Measurements from ENCODE around the gene CBX6.
"Not testable (repeated sequence)": the region's sequence is repeated elsewhere in the genome, so short reads cannot be mapped to it uniquely, and the experiment has no call there.

CBX6 gene

GRCh38 chr22:38872172-38872830, at the start of gene CBX6:
Gene CBX6, minus strand, starts transcription at chr22:38872216. Its CDS starts 26 bp downstream, at chr22:38872190.
- DNase-seq, result peak; percentile 90

DNA sequence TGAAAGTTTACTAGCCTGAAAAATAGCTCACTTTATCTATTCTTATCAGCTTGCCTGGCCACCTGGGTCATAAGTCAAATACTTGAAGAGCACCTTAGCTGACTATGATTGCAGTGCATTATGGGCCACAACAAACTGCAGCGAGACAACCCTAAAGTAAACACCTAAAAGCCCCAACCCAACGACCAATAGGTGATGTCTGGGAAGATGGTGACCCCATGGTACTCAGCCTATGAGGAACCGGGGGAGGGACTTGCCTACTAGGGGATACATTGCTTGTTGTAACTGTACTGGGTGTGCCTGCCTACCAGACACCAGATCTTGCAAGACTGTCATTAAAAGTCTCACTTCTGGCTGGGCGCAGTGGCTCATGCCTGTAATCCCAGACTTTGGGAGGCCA, 49.8 kb upstream of the CBX6 start:
- no peak for DNase-seq

DNA sequence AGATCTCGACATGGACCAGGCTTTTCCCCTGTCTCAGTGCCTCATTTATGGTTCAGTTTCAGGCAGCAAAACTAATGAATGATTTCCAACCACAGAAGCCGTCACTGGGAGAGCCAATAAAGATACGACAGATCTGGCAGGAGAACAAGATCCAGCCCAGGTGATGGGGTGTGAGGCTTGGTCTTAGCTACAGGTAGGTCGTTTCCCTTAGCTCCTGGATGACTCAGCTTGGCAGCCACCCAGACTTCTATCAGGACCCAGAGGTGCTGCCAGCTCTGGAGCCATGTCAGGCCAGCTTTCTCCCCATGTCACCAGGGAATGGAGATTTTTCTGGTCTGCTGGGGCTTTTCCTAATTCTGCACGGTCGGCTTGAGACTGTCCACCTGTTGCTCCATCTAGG, 49.1 kb upstream of the CBX6 start:
- DNase-seq, result no peak

- no peak for DNase-seq
These were observed 47.7 kb upstream of the CBX6 start for GRCh38 chr22:38919631-38920190.

GRCh38 chr22:38911434-38911833, 39.4 kb upstream of the CBX6 start:
- no peak for DNase-seq

DNA sequence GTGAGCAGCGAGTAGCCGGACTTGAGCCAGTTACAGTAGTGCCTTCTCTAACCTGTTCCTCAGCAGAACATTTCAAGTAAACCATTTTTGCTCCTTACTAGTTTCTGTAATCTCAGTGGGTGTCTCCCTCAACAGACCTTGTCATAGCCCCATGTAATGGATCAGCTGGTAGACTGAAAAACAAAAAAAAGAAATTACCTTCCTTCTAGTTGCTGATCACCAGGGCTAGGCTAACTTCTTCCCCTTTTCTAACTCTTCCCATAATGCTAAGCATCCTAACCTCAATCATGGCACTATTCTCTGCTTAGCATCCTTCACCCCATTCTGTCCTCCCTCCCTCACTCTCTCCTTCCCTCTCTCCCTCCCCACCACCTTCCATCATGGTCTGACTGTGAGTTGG, 35.8 kb upstream of the CBX6 start:
- DNase-seq, result no peak

- DNase-seq, result no peak
These were observed 34.0 kb upstream of the CBX6 start for GRCh38 chr22:38906052-38906451.

- not testable (repeated sequence) for DNase-seq
These were observed 32.1 kb upstream of the CBX6 start for GRCh38 chr22:38904052-38904617.

GRCh38 chr22:38901111-38901641, 29.2 kb upstream of the CBX6 start:
- no peak for DNase-seq

GRCh38 chr22:38900677-38901076, 28.7 kb upstream of the CBX6 start:
- no peak for DNase-seq

- DNase-seq, result no peak
These were observed 19.2 kb upstream of the CBX6 start for GRCh38 chr22:38891256-38891655.

GRCh38 chr22:38890377-38890776, 18.4 kb upstream of the CBX6 start:
- no peak for DNase-seq

DNA sequence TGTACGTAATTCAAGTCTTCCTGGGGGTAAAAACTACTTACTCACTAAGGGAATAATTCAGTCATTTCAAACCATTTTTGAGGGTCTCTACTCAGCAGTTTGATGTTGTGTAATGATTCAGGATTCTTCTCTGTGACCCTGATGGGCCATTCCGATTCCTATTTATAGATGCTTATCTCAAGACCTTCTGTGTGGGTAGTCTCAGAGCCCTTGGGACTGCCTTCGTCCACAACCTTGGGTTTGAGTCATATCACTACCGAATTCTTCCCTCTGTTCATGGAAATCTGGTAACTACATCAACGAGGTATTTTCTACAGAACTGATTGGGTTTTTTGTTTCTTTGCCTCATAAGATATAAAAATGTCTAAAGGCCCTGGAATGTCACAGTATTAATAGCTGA, 14.3 kb upstream of the CBX6 start:
- no peak for DNase-seq

GRCh38 chr22:38882972-38883622, 11.1 kb upstream of the CBX6 start:
- no peak for DNase-seq

DNA sequence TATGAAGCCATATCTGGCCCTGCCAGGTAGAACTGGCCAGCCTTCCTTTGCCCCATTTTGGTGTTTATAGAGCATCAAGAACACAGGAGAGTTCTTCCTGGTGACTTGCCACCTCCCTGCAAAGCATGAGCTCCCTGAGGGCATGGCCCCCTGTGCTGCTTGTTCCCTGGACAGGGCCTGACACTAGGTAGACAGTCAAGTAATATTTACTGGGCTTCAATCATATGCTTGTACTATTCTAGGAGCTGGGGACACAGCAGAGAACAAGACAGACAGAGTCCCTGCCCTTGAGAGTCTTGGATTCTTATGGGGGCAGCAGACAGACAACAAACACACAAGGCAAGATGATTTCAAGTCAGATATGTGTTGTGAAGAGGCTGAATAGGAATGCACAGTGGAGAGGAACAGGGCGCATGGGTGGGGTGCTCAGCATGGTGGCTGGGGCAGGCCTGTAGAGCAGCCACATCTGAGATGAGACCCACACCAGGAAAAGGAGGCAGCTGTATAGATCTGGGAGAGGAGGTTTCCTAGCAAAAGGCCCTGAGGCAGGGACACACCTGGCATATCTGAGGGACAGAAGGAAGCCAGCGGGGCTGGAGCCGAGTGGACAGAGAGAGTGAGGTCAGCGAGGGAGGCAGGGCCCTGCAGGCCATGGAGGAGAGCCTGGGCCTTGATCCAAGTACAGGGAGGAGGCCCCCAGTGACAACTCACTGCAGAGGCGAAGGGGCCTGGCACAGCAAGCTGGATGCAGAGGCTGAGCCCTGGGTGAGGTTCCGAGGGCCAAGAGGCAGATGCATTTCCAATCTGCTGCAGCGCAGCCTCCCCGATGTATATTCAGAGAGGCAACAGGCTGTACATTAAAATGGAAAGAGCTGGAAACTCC, 10.2 kb upstream of the CBX6 start:
- no peak for DNase-seq

DNA sequence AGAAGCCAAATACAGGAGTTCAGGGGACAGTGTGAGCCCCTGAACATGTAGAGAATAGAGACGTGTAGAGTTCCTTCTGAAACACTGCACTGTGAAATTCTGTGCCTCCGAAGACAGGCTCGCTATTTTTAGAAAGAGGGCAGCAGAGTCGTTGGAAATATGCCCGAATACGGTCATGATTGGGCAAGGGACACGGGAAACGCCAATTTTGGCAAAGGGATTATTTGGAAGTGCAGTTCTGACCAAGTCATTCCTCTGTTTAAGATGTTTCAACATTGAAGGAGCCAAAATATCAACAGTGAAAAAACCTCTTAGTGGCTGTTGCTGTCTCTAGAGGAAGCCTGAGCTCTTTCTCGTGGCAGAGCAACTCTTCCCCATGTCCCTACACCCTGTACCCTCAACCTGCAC, 9.5 kb upstream of the CBX6 start:
- DNase-seq, result no peak

DNA sequence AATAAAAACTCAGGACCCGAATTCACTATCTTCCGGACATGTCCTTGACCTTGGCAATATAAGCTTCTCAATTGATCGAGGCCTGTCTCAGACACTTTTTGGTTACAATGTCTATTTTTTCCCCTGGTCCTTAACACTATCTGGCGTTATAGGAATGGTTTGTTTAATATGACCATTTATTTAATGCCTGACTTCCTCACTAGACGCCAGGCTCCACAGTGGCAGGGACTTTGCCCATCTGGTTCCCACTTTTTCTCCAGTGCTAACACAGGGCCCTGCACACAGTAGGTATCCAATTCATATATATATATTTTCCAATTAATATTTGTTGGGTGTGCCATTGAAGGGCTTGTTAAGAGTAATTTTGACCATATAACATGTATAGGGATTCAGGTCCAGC, 7.9 kb upstream of the CBX6 start:
- no peak for DNase-seq

GRCh38 chr22:38879108-38879729, 7.2 kb upstream of the CBX6 start:
- DNase-seq, result no peak

- no peak for DNase-seq
These were observed 6.0 kb upstream of the CBX6 start for GRCh38 chr22:38878001-38878400.

- DNase-seq, result no peak
These were observed 2.7 kb upstream of the CBX6 start for GRCh38 chr22:38874529-38875222.

DNA sequence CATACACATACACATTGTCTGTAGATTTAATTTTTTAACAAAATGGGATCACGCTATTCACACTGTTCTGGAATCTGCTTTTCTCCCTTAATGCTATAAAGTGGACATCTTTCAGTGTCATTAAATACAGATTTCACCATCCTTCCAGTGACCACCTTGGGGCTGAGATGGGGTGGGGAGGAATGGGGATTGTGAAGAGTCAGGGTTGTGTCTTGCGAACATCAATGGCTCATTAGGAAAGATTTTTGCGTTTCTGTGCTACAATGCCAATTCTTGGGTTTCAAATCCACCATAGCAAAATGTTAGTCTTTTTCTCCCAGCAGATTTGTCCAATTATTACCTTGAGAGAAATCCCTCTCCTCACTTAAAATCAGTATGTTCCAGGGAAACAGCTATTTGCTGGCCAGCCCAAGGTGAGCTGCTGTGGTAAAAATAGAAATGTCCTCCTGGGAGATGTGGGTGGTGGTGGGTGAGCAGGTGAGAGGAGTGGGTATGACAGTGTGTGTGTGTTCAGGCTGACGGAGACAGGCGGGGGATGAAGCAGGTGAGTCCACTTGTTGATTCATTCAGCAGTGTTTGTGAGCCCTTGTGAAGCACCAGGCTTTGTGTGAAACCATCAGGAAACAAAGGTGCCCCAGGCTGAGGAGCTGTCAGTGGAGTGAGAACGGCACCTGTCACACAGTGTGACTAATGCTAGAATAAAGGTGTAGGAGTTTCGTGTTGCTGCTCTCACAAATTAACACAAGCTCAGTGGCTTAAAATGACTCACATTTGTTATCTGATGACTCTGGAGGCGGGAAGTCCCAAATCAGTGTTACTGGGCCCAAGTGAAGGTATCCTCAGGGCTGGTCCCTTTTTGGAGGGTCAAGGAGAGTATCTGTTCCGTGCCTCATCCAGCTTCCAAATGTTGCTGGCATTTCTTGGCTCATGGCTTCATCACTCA, 1.7 kb upstream of the CBX6 start:
- DNase-seq, result no peak

Measured in NCI-H2107 (cell line).